HepG2 (cell line): ENCODE results near the gene PPOX. TPM values are rescaled to one million over a fixed set of nuclear protein-coding genes. Genes with fewer than 3 reads are reported as not detected.
A peak's percentile ranks its signal among the peaks of the same experiment; 100 is the strongest.

Experiments
- JDP2 ChIP-seq: sonication (generic); formaldehyde crosslinking; IDR thresholded peaks from 2 replicates; pipeline ENCODE4 v1.8.1; 2022; ENCODE audit warnings: missing genetic modification reagents, borderline replicate concordance
- JUNB ChIP-seq: sonication (generic); formaldehyde crosslinking; IDR thresholded peaks from 2 replicates; pipeline ENCODE4 v1.8.0; 2022; ENCODE audit warnings: missing genetic modification reagents, mild to moderate bottlenecking, borderline replicate concordance
- NKX3-1 ChIP-seq: sonication (generic); formaldehyde crosslinking; IDR thresholded peaks from 2 replicates; pipeline ENCODE4 v1.5.0; 2020; ENCODE audit warnings: missing genetic modification reagents
- NR2C2 ChIP-seq: sonication (generic); formaldehyde crosslinking; IDR thresholded peaks from 2 replicates; pipeline ENCODE4 v1.4.0; 2020; ENCODE audit warnings: missing genetic modification reagents, mild to moderate bottlenecking, moderate library complexity, borderline replicate concordance
- PAX8 ChIP-seq: sonication (generic); formaldehyde crosslinking; IDR thresholded peaks from 2 replicates; pipeline ENCODE4 v1.8.0; 2022; ENCODE audit warnings: mild to moderate bottlenecking, missing genetic modification reagents, borderline replicate concordance
- POGZ ChIP-seq: sonication (generic); formaldehyde crosslinking; IDR thresholded peaks from 2 replicates; pipeline ENCODE4 v1.4.0; 2020; ENCODE audit warnings: mild to moderate bottlenecking, missing genetic modification reagents
- RARG ChIP-seq: sonication (generic); formaldehyde crosslinking; IDR thresholded peaks from 2 replicates; pipeline ENCODE4 v1.4.0; 2020; ENCODE audit warnings: low read depth, mild to moderate bottlenecking, missing genetic modification reagents
- ZBTB1 ChIP-seq: sonication (generic); formaldehyde crosslinking; IDR thresholded peaks from 2 replicates; pipeline ENCODE4 v1.4.0; 2020; ENCODE audit warnings: missing genetic modification reagents, borderline replicate concordance
- ZNF720 ChIP-seq: sonication (generic); formaldehyde crosslinking; IDR thresholded peaks from 2 replicates; pipeline ENCODE4 v1.4.0; 2020; ENCODE audit warnings: missing genetic modification reagents
- ZNF75D ChIP-seq: sonication (generic); formaldehyde crosslinking; IDR thresholded peaks from 2 replicates; pipeline ENCODE4 v1.8.1; 2023; ENCODE audit warnings: missing genetic modification reagents, mild to moderate bottlenecking, borderline replicate concordance
- polyA plus RNA-seq, 8 experiments: library from polyadenylated mRNA; depleted of rRNA in 3 of 8; stranded (reverse) in 7 of 8; unstranded in 1 of 8; fragments of >200 nt; fragmentation: Illumina TruSeq in 4 of 8; extraction: Trizol in 4 of 8; gene quantifications; 2 replicates each; pipeline versions ENCODE4 v1.2.1 to v1.2.3, GENCODE V29; 2011 to 2016; ENCODE audit warnings: low read depth in 4 of 8, missing spikeins in 1 of 8, mixed read lengths in 1 of 8; ENCODE audit not compliant: insufficient read depth in 1 of 8
- total RNA-seq, 5 experiments: library from RNA; depleted of rRNA; stranded (reverse); fragments of >200 nt; fragmentation: Illumina TruSeq; extraction: Trizol; gene quantifications; 2 replicates each; pipeline ENCODE4 v1.2.3, GENCODE V29; 2016; ENCODE audit warnings: low read depth in 1 of 5
- TF ChIP-seq, protein P1 (sequence below): sonication (generic); formaldehyde crosslinking; IDR thresholded peaks from 2 replicates; pipeline ENCODE4 v1.5.1; 2020; ENCODE audit warnings: mild to moderate bottlenecking, missing genetic modification reagents, borderline replicate concordance
- TF ChIP-seq, protein P2 (sequence below): IDR thresholded peaks from 2 replicates; pipeline ENCODE4 v1.6.1; 2016; ENCODE audit warnings: low read depth, borderline replicate concordance
- TF ChIP-seq, protein P3 (sequence below): sonication (generic); formaldehyde crosslinking; IDR thresholded peaks from 2 replicates; pipeline ENCODE4 v1.4.0; 2020; ENCODE audit warnings: missing genetic modification reagents
- TF ChIP-seq, protein P4 (sequence below): sonication (generic); formaldehyde crosslinking; IDR thresholded peaks from 2 replicates; pipeline ENCODE4 v1.5.0; 2020; ENCODE audit warnings: mild to moderate bottlenecking, low read depth, missing genetic modification reagents, borderline replicate concordance
- TF ChIP-seq, protein P5 (sequence below): sonication (generic); formaldehyde crosslinking; IDR thresholded peaks from 2 replicates; pipeline ENCODE4 v1.4.0; 2020; ENCODE audit warnings: missing genetic modification reagents
- TF ChIP-seq, protein P6 (sequence below): sonication (generic); formaldehyde crosslinking; conservative IDR thresholded peaks from 2 replicates; pipeline ENCODE4 v1.4.0; 2020; ENCODE audit warnings: missing genetic modification reagents

The PPOX gene
- total and polyA plus RNA-seq, 2 of the 13 experiments (the other 11 are each of a cell fraction or from before 2014, with no cell fraction given) = 15.5 to 27.7 TPM

DNA sequence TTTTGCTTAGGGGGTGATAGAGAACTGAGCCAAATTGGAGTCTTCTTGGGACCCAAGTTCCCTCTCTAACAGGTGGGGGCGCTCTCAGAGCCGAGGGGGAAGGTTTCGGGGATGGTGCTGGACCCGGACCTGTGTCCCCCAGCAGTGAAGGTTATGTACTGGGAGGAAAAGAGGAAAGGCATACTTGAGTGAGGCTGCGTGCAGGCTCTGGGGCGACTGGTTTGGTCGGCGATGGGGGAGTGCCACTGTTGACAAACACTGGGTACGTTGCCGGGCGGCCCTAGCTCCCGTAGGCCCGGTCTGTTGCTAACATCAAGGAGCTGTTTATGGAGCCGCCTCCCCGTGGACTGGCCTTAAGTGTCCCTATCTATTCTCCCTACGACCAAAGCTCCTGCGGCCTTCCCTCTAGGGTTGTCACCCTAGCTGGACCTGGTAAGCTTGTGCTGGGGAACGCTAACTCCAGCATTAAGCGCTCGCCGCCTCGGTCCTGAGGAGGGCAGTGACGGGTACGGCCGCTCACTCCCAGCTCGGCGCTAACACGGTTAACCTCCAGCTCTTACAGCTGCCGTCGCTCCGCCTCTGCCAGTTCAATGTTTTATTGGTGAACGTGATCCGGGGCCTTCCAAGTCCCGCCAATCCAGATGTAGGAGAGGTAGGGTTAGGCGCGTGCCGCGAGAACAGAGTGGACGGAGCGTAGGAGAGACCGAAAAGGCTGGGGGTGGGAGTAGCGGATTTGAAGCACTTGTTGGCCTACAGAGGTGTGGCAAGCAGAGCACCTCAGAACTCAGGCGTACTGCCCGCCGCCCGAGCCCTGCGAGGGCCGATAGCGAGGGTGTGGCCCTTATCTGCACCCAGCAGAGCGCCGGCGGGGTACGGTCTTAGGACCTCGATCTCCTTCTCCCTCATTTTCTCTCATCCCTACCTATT is at the start of gene PPOX (continued):
- TF ChIP-seq, protein P1, sequence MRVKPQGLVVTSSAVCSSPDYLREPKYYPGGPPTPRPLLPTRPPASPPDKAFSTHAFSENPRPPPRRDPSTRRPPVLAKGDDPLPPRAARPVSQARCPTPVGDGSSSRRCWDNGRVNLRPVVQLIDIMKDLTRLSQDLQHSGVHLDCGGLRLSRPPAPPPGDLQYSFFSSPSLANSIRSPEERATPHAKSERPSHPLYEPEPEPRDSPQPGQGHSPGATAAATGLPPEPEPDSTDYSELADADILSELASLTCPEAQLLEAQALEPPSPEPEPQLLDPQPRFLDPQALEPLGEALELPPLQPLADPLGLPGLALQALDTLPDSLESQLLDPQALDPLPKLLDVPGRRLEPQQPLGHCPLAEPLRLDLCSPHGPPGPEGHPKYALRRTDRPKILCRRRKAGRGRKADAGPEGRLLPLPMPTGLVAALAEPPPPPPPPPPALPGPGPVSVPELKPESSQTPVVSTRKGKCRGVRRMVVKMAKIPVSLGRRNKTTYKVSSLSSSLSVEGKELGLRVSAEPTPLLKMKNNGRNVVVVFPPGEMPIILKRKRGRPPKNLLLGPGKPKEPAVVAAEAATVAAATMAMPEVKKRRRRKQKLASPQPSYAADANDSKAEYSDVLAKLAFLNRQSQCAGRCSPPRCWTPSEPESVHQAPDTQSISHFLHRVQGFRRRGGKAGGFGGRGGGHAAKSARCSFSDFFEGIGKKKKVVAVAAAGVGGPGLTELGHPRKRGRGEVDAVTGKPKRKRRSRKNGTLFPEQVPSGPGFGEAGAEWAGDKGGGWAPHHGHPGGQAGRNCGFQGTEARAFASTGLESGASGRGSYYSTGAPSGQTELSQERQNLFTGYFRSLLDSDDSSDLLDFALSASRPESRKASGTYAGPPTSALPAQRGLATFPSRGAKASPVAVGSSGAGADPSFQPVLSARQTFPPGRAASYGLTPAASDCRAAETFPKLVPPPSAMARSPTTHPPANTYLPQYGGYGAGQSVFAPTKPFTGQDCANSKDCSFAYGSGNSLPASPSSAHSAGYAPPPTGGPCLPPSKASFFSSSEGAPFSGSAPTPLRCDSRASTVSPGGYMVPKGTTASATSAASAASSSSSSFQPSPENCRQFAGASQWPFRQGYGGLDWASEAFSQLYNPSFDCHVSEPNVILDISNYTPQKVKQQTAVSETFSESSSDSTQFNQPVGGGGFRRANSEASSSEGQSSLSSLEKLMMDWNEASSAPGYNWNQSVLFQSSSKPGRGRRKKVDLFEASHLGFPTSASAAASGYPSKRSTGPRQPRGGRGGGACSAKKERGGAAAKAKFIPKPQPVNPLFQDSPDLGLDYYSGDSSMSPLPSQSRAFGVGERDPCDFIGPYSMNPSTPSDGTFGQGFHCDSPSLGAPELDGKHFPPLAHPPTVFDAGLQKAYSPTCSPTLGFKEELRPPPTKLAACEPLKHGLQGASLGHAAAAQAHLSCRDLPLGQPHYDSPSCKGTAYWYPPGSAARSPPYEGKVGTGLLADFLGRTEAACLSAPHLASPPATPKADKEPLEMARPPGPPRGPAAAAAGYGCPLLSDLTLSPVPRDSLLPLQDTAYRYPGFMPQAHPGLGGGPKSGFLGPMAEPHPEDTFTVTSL (CRISPR knock-in tag) = no peak
- TF ChIP-seq NR2C2 (CRISPR knock-in tag) (peak; percentile 68), ZNF75D (CRISPR knock-in tag) (no peak), POGZ (CRISPR knock-in tag) (peak; percentile 83), ZBTB1 (CRISPR knock-in tag) (no peak), RARG (CRISPR knock-in tag) (no peak), JUNB (CRISPR knock-in tag) (no peak), ZNF720 (CRISPR knock-in tag) (no peak), JDP2 (CRISPR knock-in tag) (no peak), NKX3-1 (CRISPR knock-in tag) (no peak; the same call in 1 of the 2 replicates), PAX8 (CRISPR knock-in tag) (no peak)
- TF ChIP-seq, protein P2, sequence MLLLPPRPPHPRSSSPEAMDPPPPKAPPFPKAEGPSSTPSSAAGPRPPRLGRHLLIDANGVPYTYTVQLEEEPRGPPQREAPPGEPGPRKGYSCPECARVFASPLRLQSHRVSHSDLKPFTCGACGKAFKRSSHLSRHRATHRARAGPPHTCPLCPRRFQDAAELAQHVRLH (CRISPR knock-in tag) = no peak
- TF ChIP-seq, protein P3, sequence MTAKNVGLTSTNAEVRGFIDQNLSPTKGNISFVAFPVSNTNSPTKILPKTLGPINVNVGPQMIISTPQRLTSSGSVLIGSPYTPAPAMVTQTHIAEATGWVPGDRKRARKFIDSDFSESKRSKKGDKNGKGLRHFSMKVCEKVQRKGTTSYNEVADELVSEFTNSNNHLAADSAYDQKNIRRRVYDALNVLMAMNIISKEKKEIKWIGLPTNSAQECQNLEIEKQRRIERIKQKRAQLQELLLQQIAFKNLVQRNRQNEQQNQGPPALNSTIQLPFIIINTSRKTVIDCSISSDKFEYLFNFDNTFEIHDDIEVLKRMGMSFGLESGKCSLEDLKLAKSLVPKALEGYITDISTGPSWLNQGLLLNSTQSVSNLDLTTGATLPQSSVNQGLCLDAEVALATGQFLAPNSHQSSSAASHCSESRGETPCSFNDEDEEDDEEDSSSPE = peak; percentile 81
- TF ChIP-seq, protein P4, sequence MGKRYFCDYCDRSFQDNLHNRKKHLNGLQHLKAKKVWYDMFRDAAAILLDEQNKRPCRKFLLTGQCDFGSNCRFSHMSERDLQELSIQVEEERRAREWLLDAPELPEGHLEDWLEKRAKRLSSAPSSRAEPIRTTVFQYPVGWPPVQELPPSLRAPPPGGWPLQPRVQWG (CRISPR knock-in tag) = no peak
- TF ChIP-seq, protein P5, sequence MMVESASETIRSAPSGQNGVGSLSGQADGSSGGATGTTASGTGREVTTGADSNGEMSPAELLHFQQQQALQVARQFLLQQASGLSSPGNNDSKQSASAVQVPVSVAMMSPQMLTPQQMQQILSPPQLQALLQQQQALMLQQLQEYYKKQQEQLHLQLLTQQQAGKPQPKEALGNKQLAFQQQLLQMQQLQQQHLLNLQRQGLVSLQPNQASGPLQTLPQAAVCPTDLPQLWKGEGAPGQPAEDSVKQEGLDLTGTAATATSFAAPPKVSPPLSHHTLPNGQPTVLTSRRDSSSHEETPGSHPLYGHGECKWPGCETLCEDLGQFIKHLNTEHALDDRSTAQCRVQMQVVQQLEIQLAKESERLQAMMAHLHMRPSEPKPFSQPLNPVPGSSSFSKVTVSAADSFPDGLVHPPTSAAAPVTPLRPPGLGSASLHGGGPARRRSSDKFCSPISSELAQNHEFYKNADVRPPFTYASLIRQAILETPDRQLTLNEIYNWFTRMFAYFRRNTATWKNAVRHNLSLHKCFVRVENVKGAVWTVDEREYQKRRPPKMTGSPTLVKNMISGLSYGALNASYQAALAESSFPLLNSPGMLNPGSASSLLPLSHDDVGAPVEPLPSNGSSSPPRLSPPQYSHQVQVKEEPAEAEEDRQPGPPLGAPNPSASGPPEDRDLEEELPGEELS (CRISPR knock-in tag) = peak; percentile 56
- TF ChIP-seq, protein P6, sequence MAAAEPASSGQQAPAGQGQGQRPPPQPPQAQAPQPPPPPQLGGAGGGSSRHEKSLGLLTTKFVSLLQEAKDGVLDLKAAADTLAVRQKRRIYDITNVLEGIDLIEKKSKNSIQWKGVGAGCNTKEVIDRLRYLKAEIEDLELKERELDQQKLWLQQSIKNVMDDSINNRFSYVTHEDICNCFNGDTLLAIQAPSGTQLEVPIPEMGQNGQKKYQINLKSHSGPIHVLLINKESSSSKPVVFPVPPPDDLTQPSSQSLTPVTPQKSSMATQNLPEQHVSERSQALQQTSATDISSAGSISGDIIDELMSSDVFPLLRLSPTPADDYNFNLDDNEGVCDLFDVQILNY (CRISPR knock-in tag) = no peak
